Endodermal cell (in vitro differentiated cells): ENCODE results near the gene P3H3. TPM values are rescaled to one million over a fixed set of nuclear protein-coding genes. Genes with fewer than 3 reads are reported as not detected.
A peak's percentile ranks its signal among the peaks of the same experiment; 100 is the strongest.

Experiments
- DNase-seq: peaks from one replicate; pipeline ENCODE4 v3.0.0-alpha.2; 2017
- H3K27ac ChIP-seq: 2 replicates; pipeline ENCODE4 v1.5.1; 2013; ENCODE audit warnings: mild to moderate bottlenecking, low read depth, low read length, moderate library complexity
- H3K27me3 ChIP-seq: 2 replicates; pipeline ENCODE4 v1.6.1; 2013; ENCODE audit warnings: mild to moderate bottlenecking, low read length, moderate library complexity; ENCODE audit not compliant: insufficient read depth, control insufficient read depth, poor library complexity, severe bottlenecking
- H3K36me3 ChIP-seq: 2 replicates; pipeline ENCODE4 v1.7.0; 2013; ENCODE audit warnings: mild to moderate bottlenecking, low read length, moderate library complexity; ENCODE audit not compliant: control insufficient read depth, insufficient read depth
- H3K4me1 ChIP-seq: one replicate; pipeline ENCODE4 v1.7.0; 2013; ENCODE audit warnings: low read length; ENCODE audit not compliant: control insufficient read depth, insufficient read depth
- H3K4me3 ChIP-seq: 2 replicates; pipeline ENCODE4 v1.5.1; 2013; ENCODE audit warnings: mild to moderate bottlenecking, low read length, moderate library complexity
- H3K9ac ChIP-seq: 2 replicates; pipeline ENCODE4 v1.6.1; 2013; ENCODE audit warnings: mild to moderate bottlenecking, low read length, moderate library complexity; ENCODE audit not compliant: poor library complexity, severe bottlenecking; ENCODE audit errors: extremely low read depth
- H3K9me3 ChIP-seq: 2 replicates; pipeline ENCODE4 v1.6.1; 2013; ENCODE audit warnings: mild to moderate bottlenecking, low read length, moderate library complexity; ENCODE audit not compliant: control insufficient read depth
- H3K27ac Mint-ChIP-seq: 2 replicates; pipeline ENCODE4 v1.8.0; 2020; ENCODE audit warnings: mixed read lengths
- H3K27me3 Mint-ChIP-seq: 2 replicates; pipeline ENCODE4 v1.8.0; 2021; ENCODE audit warnings: mild to moderate bottlenecking, mixed read lengths; ENCODE audit not compliant: insufficient read depth
- H3K36me3 Mint-ChIP-seq: 2 replicates; pipeline ENCODE4 v1.8.0; 2020; ENCODE audit warnings: low read depth, mixed read lengths
- H3K4me1 Mint-ChIP-seq: 2 replicates; pipeline ENCODE4 v1.8.0; 2020; ENCODE audit warnings: mixed read lengths
- H3K4me3 Mint-ChIP-seq: 2 replicates; pipeline ENCODE4 v1.8.0; 2020; ENCODE audit warnings: mild to moderate bottlenecking, moderate library complexity, mixed read lengths
- H3K9me3 Mint-ChIP-seq: 2 replicates; pipeline ENCODE4 v1.8.0; 2020; ENCODE audit warnings: mild to moderate bottlenecking, mixed read lengths
- CTCF ChIP-seq: fragments of 200-600 bp; sonication (generic); conservative IDR thresholded peaks from 2 replicates; pipeline ENCODE4 v1.5.0; 2021; ENCODE audit warnings: antibody characterized with exemption, mild to moderate bottlenecking
- WGBS, 2 experiments: methylation state at CpG; one replicate each; pipeline versions ENCODE4 v1.1.5 to v1.1.7; 2013; ENCODE audit warnings: missing lambda C conversion rate in 2 of 2, mixed read lengths in 1 of 2; ENCODE audit not compliant: insufficient coverage in 1 of 2, insufficient read length in 1 of 2; 5-methylcytosine and 5-hydroxymethylcytosine counted together
- total RNA-seq, 2 donors: library from RNA; stranded (reverse); fragmentation: NEBNext Ultra II Directional in 1 of 2; extraction: Animal tissue kit (Norgen Biotek cat#: 25700) in 1 of 2; gene quantifications; 2 replicates in 1 of 2; 3 replicates in 1 of 2; pipeline ENCODE4 v1.2.1, GENCODE V29; 2021

Gene P3H3
- total RNA-seq, 2 donors from 2014 or later = 58.4 to 63.1 TPM

- TF ChIP-seq CTCF = no peak
- H3K36me3 ChIP-seq = peaks cover 33% of the 10 kb centered on the region
- H3K9ac ChIP-seq = no peak overlapping the region
- Mint-ChIP-seq H3K27ac (peak overlapping the region; percentile 95), H3K36me3 (peaks cover 38% of the 10 kb centered on the region), H3K4me1 (peaks cover 55% of the 10 kb centered on the region), H3K9me3 (no peaks in the 10 kb centered on the region), H3K27me3 (no peaks in the 10 kb centered on the region), H3K4me3 (peak overlapping the region; percentile 97)
- peaks cover 8% of the 10 kb centered on the region for H3K4me1 ChIP-seq
- H3K27me3 ChIP-seq = no peaks in the 10 kb centered on the region
- no peak overlapping the region for H3K27ac ChIP-seq
- H3K4me3 ChIP-seq = peak overlapping the region; percentile 88
- DNase-seq = peak; percentile 71
- WGBS, 2 experiments = 84 to 88% methylated on average over 9 to 12 of the region's 12 CpGs
- no peaks in the 10 kb centered on the region for H3K9me3 ChIP-seq
Measured at GRCh38 chr12:6871052-6871957, 43.1 kb downstream of the P3H3 start.

GRCh38 chr12:6872073-6873048 is 44.2 kb downstream of the P3H3 start:
- Histone ChIP-seq H3K27ac (peak overlapping the region; percentile 32), H3K9me3 (no peaks in the 10 kb centered on the region), H3K4me1 (peaks cover 8% of the 10 kb centered on the region), H3K36me3 (peaks cover 33% of the 10 kb centered on the region), H3K4me3 (peak overlapping the region; percentile 88), H3K9ac (peak overlapping the region; percentile 85), H3K27me3 (no peaks in the 10 kb centered on the region)
- Mint-ChIP-seq H3K9me3 (no peaks in the 10 kb centered on the region), H3K27me3 (no peaks in the 10 kb centered on the region), H3K4me3 (peak overlapping the region; percentile 97), H3K36me3 (peaks cover 44% of the 10 kb centered on the region), H3K4me1 (peaks cover 46% of the 10 kb centered on the region), H3K27ac (peak overlapping the region; percentile 95)
- TF ChIP-seq CTCF = peak; percentile 100
- 8 to 15% methylated on average over 19 to 40 of the region's 40 CpGs for WGBS, 2 experiments
- peak; percentile 99 for DNase-seq
